HG02610 (cell line): ENCODE results near the gene ZNRF2.
"Not testable (repeated sequence)": the region's sequence is repeated elsewhere in the genome, so short reads cannot be mapped to it uniquely, and the experiment has no call there.

Experiments
- ATAC-seq: cut with Tn5 transposase; IDR thresholded peaks from one replicate; pipeline ENCODE4 v1.9.1; 2021; ENCODE audit warnings: mild to moderate bottlenecking, moderate library complexity; ENCODE audit not compliant: unreplicated experiment

The ZNRF2 gene

GRCh38 chr7:30286749-30287148, 2.4 kb downstream of the ZNRF2 start:
- ATAC-seq: no peak

- ATAC-seq: not testable (repeated sequence)
Measured at GRCh38 chr7:30287625-30288024, 3.2 kb downstream of the ZNRF2 start.

GRCh38 chr7:30289634-30290033, 5.2 kb downstream of the ZNRF2 start:
- not testable (repeated sequence) for ATAC-seq

GRCh38 chr7:30290317-30290716, 5.9 kb downstream of the ZNRF2 start:
- peak; percentile 55 for ATAC-seq

GRCh38 chr7:30292416-30293038, 8.1 kb downstream of the ZNRF2 start:
- not testable (repeated sequence) for ATAC-seq

- ATAC-seq: not testable (repeated sequence)
Measured at GRCh38 chr7:30296304-30296703, 11.9 kb downstream of the ZNRF2 start.

- ATAC-seq: not testable (repeated sequence)
Measured at GRCh38 chr7:30297499-30297898, 13.1 kb downstream of the ZNRF2 start.

GRCh38 chr7:30298409-30298808, 14.0 kb downstream of the ZNRF2 start:
- not testable (repeated sequence) for ATAC-seq

- no peak for ATAC-seq
Measured at GRCh38 chr7:30301751-30302150, 17.4 kb downstream of the ZNRF2 start.

- no peak for ATAC-seq
Measured at GRCh38 chr7:30302656-30303311, 18.4 kb downstream of the ZNRF2 start.

GRCh38 chr7:30303312-30304039, 19.1 kb downstream of the ZNRF2 start:
- ATAC-seq: peak; percentile 53

- no peak for ATAC-seq
Measured at GRCh38 chr7:30304177-30304884, 19.9 kb downstream of the ZNRF2 start.

GRCh38 chr7:30306976-30307375, 22.6 kb downstream of the ZNRF2 start:
- ATAC-seq: no peak

- no peak for ATAC-seq
Measured at GRCh38 chr7:30308389-30308788, 24.0 kb downstream of the ZNRF2 start.

GRCh38 chr7:30309302-30309701, 24.9 kb downstream of the ZNRF2 start:
- no peak for ATAC-seq

- ATAC-seq: no peak
Measured at GRCh38 chr7:30309842-30310435, 25.5 kb downstream of the ZNRF2 start.

GRCh38 chr7:30310674-30311362, 26.4 kb downstream of the ZNRF2 start:
- no peak for ATAC-seq

- no peak for ATAC-seq
Measured at GRCh38 chr7:30312178-30312577, 27.8 kb downstream of the ZNRF2 start.

GRCh38 chr7:30313348-30313747, 29.0 kb downstream of the ZNRF2 start:
- no peak for ATAC-seq

- ATAC-seq: no peak
Measured at GRCh38 chr7:30313793-30314192, 29.4 kb downstream of the ZNRF2 start.
